ENCODE data around the gene CBR3. TPM values are rescaled to one million over a fixed set of nuclear protein-coding genes. Genes with fewer than 3 reads are reported as not detected.

The CBR3 gene
- total RNA-seq, 6 donors from 2014 or later = 3.8 to 8.4 (median 6.2) TPM

DNA sequence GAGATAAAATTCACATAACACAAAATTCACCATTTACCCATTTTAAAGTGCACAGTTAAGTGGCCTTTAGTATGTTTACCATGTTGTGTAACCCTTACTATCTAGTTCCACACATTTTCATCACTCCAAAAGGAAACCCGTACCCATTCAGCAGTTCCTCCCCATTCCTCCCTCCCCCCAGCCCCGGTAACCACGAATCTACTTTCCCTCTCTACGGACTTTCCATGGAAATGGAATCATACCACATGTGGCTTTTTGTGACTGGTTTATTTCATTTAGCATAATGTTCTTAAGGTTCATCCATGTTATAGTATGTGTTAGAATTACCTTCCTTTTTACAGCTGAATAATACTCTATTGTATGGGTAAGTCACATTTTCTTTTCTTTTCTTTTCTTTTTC, 32.7 kb downstream of the CBR3 start:
- 58 to 80% methylated on average over 4 of the region's 4 CpGs for WGBS, 2 donors
- Histone ChIP-seq H3K4me1 (peaks cover 6 to 23% (median 14%) of the 10 kb centered on the region in 4 donors), H3K27me3 (no peaks in the 10 kb centered on the region), H3K9me3 (no peaks in the 10 kb centered on the region), H3K36me3 (peaks cover 0 to 28% (median 2%) of the 10 kb centered on the region in 4 donors), H3K27ac (no peak overlapping the region), H3K4me3 (no peak overlapping the region)
- no peak for DNase-seq
- no peak for TF ChIP-seq POLR2A (IDR thresholded peaks at IDR 0.05)
- no peak for TF ChIP-seq POLR2AphosphoS5 (IDR thresholded peaks at IDR 0.05)
- TF ChIP-seq EP300 (IDR thresholded peaks at IDR 0.05) = no peak
- TF ChIP-seq, protein P1, sequence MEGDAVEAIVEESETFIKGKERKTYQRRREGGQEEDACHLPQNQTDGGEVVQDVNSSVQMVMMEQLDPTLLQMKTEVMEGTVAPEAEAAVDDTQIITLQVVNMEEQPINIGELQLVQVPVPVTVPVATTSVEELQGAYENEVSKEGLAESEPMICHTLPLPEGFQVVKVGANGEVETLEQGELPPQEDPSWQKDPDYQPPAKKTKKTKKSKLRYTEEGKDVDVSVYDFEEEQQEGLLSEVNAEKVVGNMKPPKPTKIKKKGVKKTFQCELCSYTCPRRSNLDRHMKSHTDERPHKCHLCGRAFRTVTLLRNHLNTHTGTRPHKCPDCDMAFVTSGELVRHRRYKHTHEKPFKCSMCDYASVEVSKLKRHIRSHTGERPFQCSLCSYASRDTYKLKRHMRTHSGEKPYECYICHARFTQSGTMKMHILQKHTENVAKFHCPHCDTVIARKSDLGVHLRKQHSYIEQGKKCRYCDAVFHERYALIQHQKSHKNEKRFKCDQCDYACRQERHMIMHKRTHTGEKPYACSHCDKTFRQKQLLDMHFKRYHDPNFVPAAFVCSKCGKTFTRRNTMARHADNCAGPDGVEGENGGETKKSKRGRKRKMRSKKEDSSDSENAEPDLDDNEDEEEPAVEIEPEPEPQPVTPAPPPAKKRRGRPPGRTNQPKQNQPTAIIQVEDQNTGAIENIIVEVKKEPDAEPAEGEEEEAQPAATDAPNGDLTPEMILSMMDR (IDR thresholded peaks at IDR 0.05) = no peak
- ATAC-seq (ENCODE audit: low FRiP score in 2 of 2) = no peak

DNA sequence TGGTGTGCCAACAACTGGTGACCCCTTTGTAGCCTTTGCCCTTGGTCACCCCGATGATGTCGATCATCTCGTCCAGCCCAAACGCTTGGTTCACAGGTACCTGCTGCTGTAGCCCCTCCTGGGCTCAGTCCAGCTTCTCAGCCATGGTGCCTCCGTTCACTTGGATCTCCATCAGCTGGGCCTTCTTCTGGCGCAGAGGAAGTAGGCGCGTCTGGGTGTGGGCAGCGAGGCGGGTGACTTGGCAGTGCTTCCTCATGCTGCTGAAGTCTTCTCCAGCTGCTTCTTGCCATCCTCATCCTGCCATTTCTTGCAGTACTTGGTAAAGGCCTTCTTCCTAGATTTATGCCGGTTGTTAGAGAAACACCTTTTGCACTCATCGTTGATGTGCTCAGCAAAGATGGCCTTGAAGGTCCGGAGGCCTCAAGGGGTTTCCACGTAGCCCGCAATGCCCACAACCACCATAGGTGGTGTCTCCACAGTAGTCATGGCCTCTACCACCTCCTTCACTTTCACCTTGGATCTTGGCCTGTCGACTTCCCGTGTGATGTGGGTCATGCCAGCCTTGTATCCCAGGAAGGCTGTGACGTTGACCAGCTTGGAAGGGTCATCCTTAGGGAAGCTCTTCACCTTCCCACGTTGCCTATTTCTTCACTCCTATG, 34.7 kb downstream of the CBR3 start:
- Histone ChIP-seq H3K27me3 (no peaks in the 10 kb centered on the region), H3K27ac (no peak overlapping the region), H3K4me1 (peaks cover 3 to 14% (median 7%) of the 10 kb centered on the region in 4 donors), H3K9me3 (no peaks in the 10 kb centered on the region), H3K36me3 (peaks cover 0 to 28% (median 2%) of the 10 kb centered on the region in 4 donors), H3K4me3 (no peak overlapping the region)
- WGBS, 2 donors = 84 to 85% methylated on average over 19 of the region's 19 CpGs
- DNase-seq (peak; percentile 56 to 64), ATAC-seq (ENCODE audit: low FRiP score in 2 of 2) (peak in 1 of 2 donors; percentile 51)
- no peak for TF ChIP-seq POLR2AphosphoS5 (IDR thresholded peaks at IDR 0.05)
- TF ChIP-seq EP300 (IDR thresholded peaks at IDR 0.05) = no peak
- TF ChIP-seq, protein P1 (IDR thresholded peaks at IDR 0.05) = no peak
- TF ChIP-seq POLR2A (IDR thresholded peaks at IDR 0.05) = no peak

GRCh38 chr21:36170823-36171222, 35.9 kb downstream of the CBR3 start:
- Histone ChIP-seq H3K36me3 (peaks cover 0 to 25% (median 1%) of the 10 kb centered on the region in 4 donors), H3K4me1 (peaks cover 0 to 14% (median 7%) of the 10 kb centered on the region in 4 donors), H3K27ac (no peak overlapping the region), H3K4me3 (no peak overlapping the region), H3K27me3 (no peaks in the 10 kb centered on the region), H3K9me3 (no peaks in the 10 kb centered on the region)
- no peak for TF ChIP-seq POLR2A (IDR thresholded peaks at IDR 0.05)
- TF ChIP-seq EP300 (IDR thresholded peaks at IDR 0.05) = no peak
- TF ChIP-seq POLR2AphosphoS5 (IDR thresholded peaks at IDR 0.05) = no peak
- TF ChIP-seq, protein P1 (IDR thresholded peaks at IDR 0.05) = no peak
- ATAC-seq (ENCODE audit: low FRiP score in 2 of 2) = no peak
- DNase-seq = no peak
- 95 to 98% methylated on average over 6 of the region's 6 CpGs for WGBS, 2 donors

DNA sequence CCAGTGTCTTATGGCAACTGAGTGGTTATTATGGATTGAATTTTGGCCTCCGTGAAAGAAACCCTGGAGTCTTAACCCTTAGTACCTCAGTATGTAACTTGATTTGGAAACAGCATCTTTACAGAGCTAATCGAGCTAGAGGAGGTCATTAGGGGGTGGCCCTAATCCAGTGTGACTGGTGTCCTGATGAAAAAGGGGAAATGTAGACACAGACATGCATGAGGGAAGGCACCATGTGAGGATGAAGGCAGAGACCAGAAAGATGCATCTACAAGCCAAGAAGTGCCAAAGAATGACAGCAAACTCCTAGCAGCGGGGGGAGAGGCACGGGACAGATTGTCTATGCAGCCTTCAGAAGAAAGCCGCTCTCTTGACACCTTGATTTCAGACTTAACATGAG, 36.5 kb downstream of the CBR3 start:
- Histone ChIP-seq H3K27me3 (no peaks in the 10 kb centered on the region), H3K9me3 (no peaks in the 10 kb centered on the region), H3K36me3 (peaks cover 0 to 20% (median 0%) of the 10 kb centered on the region in 4 donors), H3K4me1 (peaks cover 0 to 14% (median 7%) of the 10 kb centered on the region in 4 donors), H3K27ac (no peak overlapping the region), H3K4me3 (no peak overlapping the region)
- no peak for DNase-seq
- TF ChIP-seq EP300 (IDR thresholded peaks at IDR 0.05) (no peak), POLR2AphosphoS5 (IDR thresholded peaks at IDR 0.05) (no peak), POLR2A (IDR thresholded peaks at IDR 0.05) (no peak)
- TF ChIP-seq, protein P1 (IDR thresholded peaks at IDR 0.05) = no peak
- WGBS, 2 donors = 88 to 89% methylated on average over 5 of the region's 5 CpGs
- ATAC-seq (ENCODE audit: low FRiP score in 2 of 2) = no peak
